Measurements from ENCODE around the gene BMPR1B.

The BMPR1B gene

GRCh38 chr4:95023110-95023509 lies 265.4 kb downstream of the BMPR1B start:
- Histone ChIP-seq H3K27ac (ENCODE audit: poor library complexity, severe bottlenecking) (no peak overlapping the region), H3K4me3 (ENCODE audit: severe bottlenecking) (no peak overlapping the region), H3K27me3 (ENCODE audit: insufficient read depth, poor library complexity, severe bottlenecking) (no peaks in the 10 kb centered on the region), H3K9me3 (ENCODE audit: severe bottlenecking) (no peaks in the 10 kb centered on the region), H3K36me3 (ENCODE audit: low read depth) (no peaks in the 10 kb centered on the region), H3K4me1 (ENCODE audit: insufficient read depth, poor library complexity, severe bottlenecking) (no peaks in the 10 kb centered on the region)
- ATAC-seq (ENCODE audit: low read depth): peak; percentile 46; the same call in 2 of the 3 replicates
- no peak for TF ChIP-seq CTCF (IDR thresholded peaks at IDR 0.05; ENCODE audit: poor library complexity, severe bottlenecking)
- DNase-seq (ENCODE audit: low spot score): no peak

DNA sequence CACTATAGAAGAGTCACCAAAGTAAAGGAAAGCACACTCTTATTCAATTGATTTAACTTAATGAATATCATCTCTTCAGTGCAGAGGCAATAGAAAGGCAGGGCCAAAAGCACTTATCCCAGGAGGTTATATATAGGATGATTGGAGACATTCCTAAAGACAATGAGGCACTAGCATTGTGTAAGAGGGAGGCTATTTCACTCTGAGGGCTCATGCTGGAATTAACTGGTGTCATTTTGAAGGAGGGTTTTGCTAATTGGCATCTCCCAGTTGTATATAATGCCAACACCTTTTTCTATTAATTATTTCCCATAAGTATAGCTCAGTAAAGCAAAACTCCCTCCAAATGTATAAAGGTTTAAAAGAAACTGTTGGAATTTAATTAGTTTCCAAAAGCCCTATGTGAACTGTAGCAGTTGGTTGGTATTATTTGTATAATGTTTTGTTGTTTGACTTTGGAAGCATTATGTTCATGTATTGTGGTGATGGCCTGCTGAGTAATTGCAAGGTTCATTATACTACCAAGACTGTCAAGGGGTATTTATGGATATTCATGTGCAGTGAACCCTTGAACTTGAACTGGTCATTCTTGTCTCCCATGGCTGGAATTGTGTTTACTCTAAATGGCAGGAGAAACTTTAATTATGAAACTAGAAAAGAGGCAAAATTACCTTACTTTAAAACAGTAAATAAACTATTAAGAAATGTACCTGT lies 270.3 kb downstream of the BMPR1B start:
- Histone ChIP-seq H3K4me3 (ENCODE audit: severe bottlenecking) (no peak overlapping the region), H3K36me3 (ENCODE audit: low read depth) (no peaks in the 10 kb centered on the region), H3K4me1 (ENCODE audit: insufficient read depth, poor library complexity, severe bottlenecking) (no peaks in the 10 kb centered on the region), H3K9me3 (ENCODE audit: severe bottlenecking) (no peaks in the 10 kb centered on the region), H3K27ac (ENCODE audit: poor library complexity, severe bottlenecking) (no peak overlapping the region), H3K27me3 (ENCODE audit: insufficient read depth, poor library complexity, severe bottlenecking) (no peaks in the 10 kb centered on the region)
- TF ChIP-seq CTCF (IDR thresholded peaks at IDR 0.05; ENCODE audit: poor library complexity, severe bottlenecking): no peak
- no peak for ATAC-seq (ENCODE audit: low read depth)
- DNase-seq (ENCODE audit: low spot score): no peak

DNA sequence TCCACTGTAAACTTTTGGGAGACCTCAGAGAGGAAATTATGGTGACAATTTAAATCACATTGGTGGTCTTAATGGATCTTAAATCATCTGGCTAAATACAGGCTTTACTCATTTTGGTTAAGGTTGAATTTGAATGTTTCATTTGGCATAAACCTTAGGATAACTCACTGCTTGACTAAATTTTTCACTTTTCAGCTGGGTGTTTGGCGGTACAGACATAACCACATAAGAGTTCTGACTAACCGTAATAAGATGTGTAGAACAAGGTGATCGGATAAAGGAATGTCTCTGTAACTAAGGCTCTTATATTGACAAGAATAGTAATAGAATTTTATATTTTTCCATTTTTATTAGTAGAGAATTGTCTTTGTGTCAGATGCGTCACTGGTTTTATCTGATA lies 281.0 kb downstream of the BMPR1B start:
- no peaks in the 10 kb centered on the region for H3K4me1 ChIP-seq (ENCODE audit: insufficient read depth, poor library complexity, severe bottlenecking)
- no peaks in the 10 kb centered on the region for H3K9me3 ChIP-seq (ENCODE audit: severe bottlenecking)
- no peaks in the 10 kb centered on the region for H3K27me3 ChIP-seq (ENCODE audit: insufficient read depth, poor library complexity, severe bottlenecking)
- H3K27ac ChIP-seq (ENCODE audit: poor library complexity, severe bottlenecking): no peak overlapping the region
- H3K4me3 ChIP-seq (ENCODE audit: severe bottlenecking): no peak overlapping the region
- H3K36me3 ChIP-seq (ENCODE audit: low read depth): no peaks in the 10 kb centered on the region
- ATAC-seq (ENCODE audit: low read depth): no peak
- no peak for DNase-seq (ENCODE audit: low spot score)
- TF ChIP-seq CTCF (IDR thresholded peaks at IDR 0.05; ENCODE audit: poor library complexity, severe bottlenecking): no peak

GRCh38 chr4:95044324-95044837 lies 286.6 kb downstream of the BMPR1B start:
- no peak for TF ChIP-seq CTCF (IDR thresholded peaks at IDR 0.05; ENCODE audit: poor library complexity, severe bottlenecking)
- Histone ChIP-seq H3K27ac (ENCODE audit: poor library complexity, severe bottlenecking) (no peak overlapping the region), H3K27me3 (ENCODE audit: insufficient read depth, poor library complexity, severe bottlenecking) (no peaks in the 10 kb centered on the region), H3K4me3 (ENCODE audit: severe bottlenecking) (no peak overlapping the region), H3K9me3 (ENCODE audit: severe bottlenecking) (no peaks in the 10 kb centered on the region), H3K4me1 (ENCODE audit: insufficient read depth, poor library complexity, severe bottlenecking) (peaks cover 4% of the 10 kb centered on the region), H3K36me3 (ENCODE audit: low read depth) (no peaks in the 10 kb centered on the region)
- DNase-seq (ENCODE audit: low spot score) (no peak), ATAC-seq (ENCODE audit: low read depth) (no peak)

GRCh38 chr4:95045429-95045828 lies 287.7 kb downstream of the BMPR1B start:
- ATAC-seq (ENCODE audit: low read depth): no peak

More at GRCh38 chr4:95045429-95045828, 287.7 kb downstream of the BMPR1B start:
- Histone ChIP-seq H3K36me3 (ENCODE audit: low read depth) (no peaks in the 10 kb centered on the region), H3K4me1 (ENCODE audit: insufficient read depth, poor library complexity, severe bottlenecking) (peaks cover 4% of the 10 kb centered on the region), H3K27me3 (ENCODE audit: insufficient read depth, poor library complexity, severe bottlenecking) (no peaks in the 10 kb centered on the region), H3K4me3 (ENCODE audit: severe bottlenecking) (no peak overlapping the region), H3K9me3 (ENCODE audit: severe bottlenecking) (no peaks in the 10 kb centered on the region), H3K27ac (ENCODE audit: poor library complexity, severe bottlenecking) (no peak overlapping the region)
- TF ChIP-seq CTCF (IDR thresholded peaks at IDR 0.05; ENCODE audit: poor library complexity, severe bottlenecking): no peak
- DNase-seq (ENCODE audit: low spot score): no peak
